Activated CD8-positive, alpha-beta T cell treated with anti-CD3 and anti-CD28 coated beads, Interleukin-2, amount 10 ng/mL, durations not matched to agents 7 days and 5 days (primary cell): ENCODE data around the gene MRGPRF. TPM values are rescaled to one million over a fixed set of nuclear protein-coding genes. Genes with fewer than 3 reads are reported as not detected.

Experiments used
- ATAC-seq: fragments of 150-1000 bp; cut with Tn5 transposase; one replicate; pipeline ENCODE4 v1.10.0; 2021; ENCODE audit warnings: moderate library complexity
- CTCF ChIA-PET: fragments of 350-600 bp; sonication (Branson Sonifier 250); formaldehyde crosslinking; loops from one replicate; lab custom pipeline; 2021; ENCODE audit warnings: antibody characterized with exemption; lab: Charles Lee
- POLR2A ChIA-PET: fragments of 350-600 bp; sonication (Branson Sonifier 250); formaldehyde crosslinking; loops from one replicate; lab custom pipeline; 2021; ENCODE audit warnings: antibody characterized with exemption; lab: Charles Lee
- DNase-seq: peaks from one replicate; pipeline ENCODE4 v3.0.0-alpha.2; 2020
- H3K27ac Mint-ChIP-seq: one replicate; pipeline ENCODE4 v1.8.0; 2021; ENCODE audit warnings: mild to moderate bottlenecking, mixed read lengths
- H3K27me3 Mint-ChIP-seq: one replicate; pipeline ENCODE4 v1.8.0; 2021; ENCODE audit warnings: low read depth, mixed read lengths
- H3K36me3 Mint-ChIP-seq: one replicate; pipeline ENCODE4 v1.8.0; 2021; ENCODE audit warnings: low read depth, mixed read lengths
- H3K4me1 Mint-ChIP-seq: one replicate; pipeline ENCODE4 v1.8.0; 2021; ENCODE audit warnings: low read depth, mixed read lengths
- H3K4me3 Mint-ChIP-seq: one replicate; pipeline ENCODE4 v1.8.0; 2021; ENCODE audit warnings: mild to moderate bottlenecking, mixed read lengths
- H3K9me3 Mint-ChIP-seq: one replicate; pipeline ENCODE4 v1.8.0; 2022; ENCODE audit warnings: mixed read lengths; ENCODE audit not compliant: insufficient read depth
- total RNA-seq, 2 experiments: library from RNA; stranded (reverse); gene quantifications; one replicate each; pipeline ENCODE4 v1.2.3, GENCODE V29; 2021

MRGPRF gene
- total RNA-seq, 2 experiments from 2014 or later, result not detected

DNA sequence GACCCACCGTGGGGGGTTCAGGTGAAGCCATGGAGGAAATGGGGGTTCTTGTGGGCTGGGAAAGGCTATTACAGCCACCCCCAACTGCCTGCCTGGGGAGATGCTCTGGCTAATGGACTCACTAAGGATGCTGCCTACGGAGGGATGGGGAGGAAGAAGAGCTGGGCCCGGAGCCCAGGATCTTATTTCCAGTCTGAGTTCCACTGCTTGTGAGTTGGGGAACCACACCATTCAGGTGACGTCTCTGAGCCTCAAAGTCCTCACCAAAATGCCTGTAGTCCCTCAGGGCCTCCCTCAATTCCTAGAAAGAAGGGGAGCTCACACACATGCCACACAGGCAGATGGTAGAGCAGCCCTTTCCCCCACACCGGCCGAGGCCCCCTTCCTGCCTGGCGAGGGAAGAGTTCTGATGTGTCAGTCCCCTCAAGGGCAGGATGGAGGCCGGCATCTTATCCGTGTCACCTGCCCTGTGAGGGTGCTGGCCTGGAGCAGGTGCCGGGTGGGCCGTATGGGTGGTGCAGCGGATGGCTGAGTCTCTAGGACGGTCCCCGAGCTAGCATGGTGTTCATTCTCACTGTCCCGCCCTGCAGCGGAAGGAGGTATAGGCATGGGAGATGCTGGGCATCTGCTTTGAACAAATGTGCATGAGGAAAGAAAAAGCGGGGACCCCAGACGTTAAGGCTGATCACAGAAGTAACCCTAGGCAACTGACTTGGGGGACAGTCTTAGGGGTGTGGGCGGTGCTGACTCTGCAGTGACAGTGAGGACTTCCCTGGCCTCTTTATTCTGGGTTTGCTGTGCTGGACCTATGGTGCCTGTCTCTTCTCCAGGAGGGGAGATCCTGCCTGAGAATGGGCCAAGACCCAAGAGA is 15.7 kb downstream of the MRGPRF start:
- DNase-seq (no peak), ATAC-seq (no peak)
- Mint-ChIP-seq H3K4me3 (no peak overlapping the region), H3K27me3 (peaks cover 3% of the 10 kb centered on the region), H3K36me3 (no peaks in the 10 kb centered on the region), H3K27ac (no peak overlapping the region), H3K9me3 (no peaks in the 10 kb centered on the region), H3K4me1 (peaks cover 2% of the 10 kb centered on the region)
- ChIA-PET POLR2A (no interaction called here), CTCF (no interaction called here)

DNA sequence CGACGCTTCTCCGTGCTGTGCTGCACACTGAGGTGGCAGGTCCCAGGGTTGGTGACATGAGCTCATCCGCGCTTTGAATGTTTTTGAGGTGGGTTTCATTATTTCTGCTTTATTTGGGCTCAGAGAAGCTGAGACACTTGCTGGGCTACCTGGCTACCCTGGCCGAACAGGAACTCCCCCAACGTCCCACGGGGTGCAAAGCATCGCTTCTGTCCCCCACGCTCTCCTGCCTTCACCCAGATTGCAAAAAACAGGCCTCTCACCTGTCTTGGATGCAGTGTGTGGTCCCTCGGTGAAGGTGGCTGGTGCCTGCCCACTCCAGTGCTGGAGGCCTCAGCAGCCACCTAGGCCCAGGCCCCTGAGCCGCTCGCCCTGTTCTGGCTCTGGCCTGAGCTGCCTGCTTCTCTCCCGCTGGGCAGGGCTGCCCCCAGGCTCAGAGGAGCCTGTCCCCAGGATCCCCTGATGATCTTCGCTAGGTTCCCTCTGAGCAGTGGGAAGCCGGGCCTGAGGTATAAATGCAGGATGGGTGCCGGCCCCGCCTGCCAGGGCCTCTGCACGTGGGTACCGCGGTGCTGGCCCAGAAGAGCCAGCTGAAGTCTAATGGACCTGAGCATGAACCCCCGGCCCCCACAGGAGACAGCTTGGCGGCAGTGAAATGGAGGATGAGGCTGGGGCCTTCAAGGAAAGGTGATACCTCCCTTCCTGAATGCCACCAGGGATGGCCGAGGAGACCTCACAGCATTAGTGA is 16.5 kb downstream of the MRGPRF start:
- Mint-ChIP-seq H3K9me3 (no peaks in the 10 kb centered on the region), H3K27ac (no peak overlapping the region), H3K27me3 (peaks cover 6% of the 10 kb centered on the region), H3K36me3 (no peaks in the 10 kb centered on the region), H3K4me3 (no peak overlapping the region), H3K4me1 (peaks cover 2% of the 10 kb centered on the region)
- ATAC-seq, result no peak
- POLR2A ChIA-PET, result no interaction called here
- DNase-seq, result no peak
- CTCF ChIA-PET, result no interaction called here

DNA sequence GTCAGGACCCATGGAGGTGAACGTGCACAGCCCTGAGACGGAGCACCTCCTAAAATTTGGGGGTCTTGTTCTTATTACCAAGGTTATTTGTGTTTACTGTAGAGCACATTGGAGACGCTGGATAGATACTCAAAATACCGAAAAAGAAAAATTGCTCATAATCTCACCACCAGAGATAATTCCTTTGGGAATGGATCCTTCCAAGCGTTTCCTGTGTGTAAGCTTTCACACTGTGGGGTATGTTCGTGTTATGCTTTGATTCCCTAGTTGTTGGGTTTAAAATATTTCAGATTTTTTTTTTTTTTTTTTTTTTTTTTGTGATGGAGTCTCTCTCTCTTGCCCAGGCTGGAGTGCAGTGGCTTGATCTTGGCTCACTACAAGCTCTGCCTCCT is 18.2 kb downstream of the MRGPRF start:
- Mint-ChIP-seq H3K27ac (no peak overlapping the region), H3K9me3 (no peaks in the 10 kb centered on the region), H3K36me3 (no peaks in the 10 kb centered on the region), H3K4me3 (no peak overlapping the region), H3K4me1 (peaks cover 2% of the 10 kb centered on the region), H3K27me3 (peaks cover 6% of the 10 kb centered on the region)
- DNase-seq (no peak), ATAC-seq (no peak)
- POLR2A ChIA-PET, result no interaction called here
- CTCF ChIA-PET, result no interaction called here

GRCh38 chr11:68994161-68994893 is 18.7 kb downstream of the MRGPRF start:
- Mint-ChIP-seq H3K27me3 (peaks cover 8% of the 10 kb centered on the region), H3K27ac (no peak overlapping the region), H3K4me3 (no peak overlapping the region), H3K36me3 (no peaks in the 10 kb centered on the region), H3K9me3 (no peaks in the 10 kb centered on the region), H3K4me1 (peaks cover 2% of the 10 kb centered on the region)
- CTCF ChIA-PET, result no interaction called here
- ATAC-seq, result no peak
- DNase-seq, result no peak
- POLR2A ChIA-PET, result no interaction called here

- Mint-ChIP-seq H3K9me3 (no peaks in the 10 kb centered on the region), H3K27me3 (peaks cover 8% of the 10 kb centered on the region), H3K36me3 (no peaks in the 10 kb centered on the region), H3K4me1 (peaks cover 2% of the 10 kb centered on the region), H3K27ac (no peak overlapping the region), H3K4me3 (no peak overlapping the region)
- DNase-seq (no peak), ATAC-seq (no peak)
- POLR2A ChIA-PET, result no interaction called here
- CTCF ChIA-PET, result no interaction called here
Measured at GRCh38 chr11:68993546-68993945, 19.5 kb downstream of the MRGPRF start.

GRCh38 chr11:68992743-68993255 is 20.2 kb downstream of the MRGPRF start:
- no peaks in the 10 kb centered on the region for H3K9me3 Mint-ChIP-seq
- H3K4me1 Mint-ChIP-seq, result peaks cover 2% of the 10 kb centered on the region
- no peaks in the 10 kb centered on the region for H3K36me3 Mint-ChIP-seq
- ATAC-seq (no peak), DNase-seq (no peak)
- H3K27me3 Mint-ChIP-seq, result peaks cover 12% of the 10 kb centered on the region
- ChIA-PET CTCF (no interaction called here), POLR2A (interaction anchor here (0.5 kb wide), 1 partner anchor 123 kb away, joined by 4 read pairs; no protein-coding TSS in a partner anchor)
- H3K27ac Mint-ChIP-seq, result no peak overlapping the region
- no peak overlapping the region for H3K4me3 Mint-ChIP-seq

DNA sequence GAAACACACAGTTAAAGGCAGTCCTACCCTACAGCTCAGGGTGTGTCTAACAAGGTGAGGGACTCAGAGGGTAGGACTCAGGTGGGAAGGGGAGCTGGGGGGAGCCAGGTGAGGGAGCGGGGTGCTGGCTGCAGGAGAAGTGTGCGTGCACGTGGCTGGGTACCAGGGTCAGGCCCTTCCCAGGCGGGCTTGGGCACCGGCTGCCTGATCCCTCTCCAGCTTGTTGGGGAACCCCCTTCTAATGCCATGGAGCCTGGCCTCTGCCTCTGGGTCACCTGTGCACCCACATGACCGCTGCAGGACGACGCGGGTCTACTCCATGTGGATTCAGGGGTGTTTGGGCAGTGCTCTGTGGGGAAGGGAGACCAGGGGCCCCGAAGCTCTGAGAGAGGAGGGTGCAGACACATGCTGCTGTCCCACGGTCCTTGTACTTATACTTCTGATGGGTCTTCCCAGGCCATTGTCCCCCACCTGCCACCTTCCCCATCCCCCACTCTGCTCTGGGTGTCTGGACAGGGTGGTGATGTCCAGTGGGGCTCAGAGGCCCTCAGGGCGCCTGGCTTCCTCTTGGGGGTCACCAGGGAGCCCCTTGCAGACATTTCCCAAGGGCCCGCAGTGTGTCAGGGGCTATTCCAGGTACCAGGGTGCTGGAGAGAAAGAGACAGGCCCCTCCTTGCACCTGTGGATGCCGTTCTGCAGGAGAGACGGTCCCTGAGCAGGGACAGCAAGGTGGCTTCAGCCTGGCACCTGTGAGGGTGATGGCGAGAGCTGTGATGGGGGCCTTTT is 21.9 kb downstream of the MRGPRF start:
- H3K27ac Mint-ChIP-seq, result no peak overlapping the region
- POLR2A ChIA-PET, result no interaction called here
- no peaks in the 10 kb centered on the region for H3K36me3 Mint-ChIP-seq

GRCh38 chr11:68989936-68990606 is 23.0 kb downstream of the MRGPRF start:
- ChIA-PET CTCF (no interaction called here), POLR2A (no interaction called here)
- Mint-ChIP-seq H3K27ac (no peak overlapping the region), H3K4me3 (no peak overlapping the region), H3K36me3 (no peaks in the 10 kb centered on the region), H3K4me1 (peaks cover 2% of the 10 kb centered on the region), H3K9me3 (peaks cover 8% of the 10 kb centered on the region), H3K27me3 (peaks cover 21% of the 10 kb centered on the region)
- ATAC-seq, result no peak
- no peak for DNase-seq

More for the DNA sequence above, 21.9 kb downstream of the MRGPRF start:
- Mint-ChIP-seq H3K27me3 (peaks cover 21% of the 10 kb centered on the region), H3K9me3 (peaks cover 8% of the 10 kb centered on the region), H3K4me3 (no peak overlapping the region), H3K4me1 (peaks cover 2% of the 10 kb centered on the region)
- CTCF ChIA-PET, result no interaction called here
- no peak for DNase-seq
- ATAC-seq, result no peak

- ATAC-seq (no peak), DNase-seq (no peak)
- H3K36me3 Mint-ChIP-seq, result no peaks in the 10 kb centered on the region
- no peak overlapping the region for H3K4me3 Mint-ChIP-seq
- H3K27ac Mint-ChIP-seq, result no peak overlapping the region
- H3K27me3 Mint-ChIP-seq, result peaks cover 24% of the 10 kb centered on the region
- peaks cover 2% of the 10 kb centered on the region for H3K4me1 Mint-ChIP-seq
- ChIA-PET CTCF (no interaction called here), POLR2A (no interaction called here)
- peaks cover 8% of the 10 kb centered on the region for H3K9me3 Mint-ChIP-seq
Measured at GRCh38 chr11:68988491-68988890, 24.6 kb downstream of the MRGPRF start.

DNA sequence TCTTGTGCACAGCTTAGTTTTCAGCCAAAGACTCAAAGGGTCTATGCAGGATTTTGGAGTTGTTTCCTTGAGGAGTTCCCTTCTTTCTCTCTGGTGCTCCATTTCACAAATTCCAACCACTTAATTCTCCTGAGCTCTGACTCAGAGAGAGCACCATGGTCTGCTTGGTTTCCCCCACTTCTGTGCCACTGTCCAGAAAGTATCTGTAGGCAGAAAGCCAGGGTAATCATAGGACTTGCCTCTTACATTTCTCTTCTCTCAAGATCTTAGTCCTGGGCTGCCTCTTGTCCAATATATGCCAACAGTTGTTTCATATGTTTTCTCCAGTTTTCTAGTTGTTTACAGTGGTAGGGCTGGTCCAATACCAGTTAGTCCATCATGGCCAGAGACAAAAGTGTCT is 25.8 kb downstream of the MRGPRF start:
- Mint-ChIP-seq H3K9me3 (peaks cover 8% of the 10 kb centered on the region), H3K4me1 (no peaks in the 10 kb centered on the region), H3K36me3 (no peaks in the 10 kb centered on the region), H3K27ac (no peak overlapping the region), H3K4me3 (no peak overlapping the region), H3K27me3 (peaks cover 22% of the 10 kb centered on the region)
- ATAC-seq, result no peak
- ChIA-PET CTCF (no interaction called here), POLR2A (no interaction called here)
- DNase-seq, result no peak

GRCh38 chr11:68983801-68984200 is 29.2 kb downstream of the MRGPRF start:
- ATAC-seq (no peak), DNase-seq (no peak)
- peaks cover 8% of the 10 kb centered on the region for H3K9me3 Mint-ChIP-seq
- H3K27ac Mint-ChIP-seq, result no peak overlapping the region
- ChIA-PET CTCF (interaction anchor here (1.0 kb wide), 1 partner anchor 351 kb away, joined by 3 read pairs; no protein-coding TSS in a partner anchor), POLR2A (no interaction called here)
- peaks cover 20% of the 10 kb centered on the region for H3K27me3 Mint-ChIP-seq
- no peak overlapping the region for H3K4me3 Mint-ChIP-seq
- no peaks in the 10 kb centered on the region for H3K4me1 Mint-ChIP-seq
- H3K36me3 Mint-ChIP-seq, result no peaks in the 10 kb centered on the region
